ENCODE results near the gene IQCM. TPM values are rescaled to one million over a fixed set of nuclear protein-coding genes. Genes with fewer than 3 reads are reported as not detected.
"Not testable (repeated sequence)": the region's sequence is repeated elsewhere in the genome, so short reads cannot be mapped to it uniquely, and the experiment has no call there.

IQCM gene
- total RNA-seq, 1 donor from 2014 or later = not detected

GRCh38 chr4:149489321-149489720 is 326.3 kb downstream of the IQCM start:
- Mint-ChIP-seq H3K27me3 (ENCODE audit: low read depth) (no peaks in the 10 kb centered on the region), H3K27ac (ENCODE audit: unreplicated experiment) (no peak overlapping the region), H3K9me3 (no peaks in the 10 kb centered on the region), H3K4me3 (no peak overlapping the region), H3K36me3 (ENCODE audit: low read depth) (no peaks in the 10 kb centered on the region), H3K4me1 (no peaks in the 10 kb centered on the region)
- no peak for DNase-seq (ENCODE audit: low read depth, low spot score)
- TF ChIP-seq CTCF (conservative IDR thresholded peaks at IDR 0.05) = no peak

- Mint-ChIP-seq H3K9me3 (no peaks in the 10 kb centered on the region), H3K4me3 (no peak overlapping the region), H3K27me3 (ENCODE audit: low read depth) (no peaks in the 10 kb centered on the region), H3K27ac (ENCODE audit: unreplicated experiment) (no peak overlapping the region), H3K36me3 (ENCODE audit: low read depth) (no peaks in the 10 kb centered on the region), H3K4me1 (no peaks in the 10 kb centered on the region)
- DNase-seq (ENCODE audit: low read depth, low spot score) = no peak
- TF ChIP-seq CTCF (conservative IDR thresholded peaks at IDR 0.05) = no peak
Measured at GRCh38 chr4:149486861-149487260, 328.8 kb downstream of the IQCM start.

- not testable (repeated sequence) for H3K36me3 Mint-ChIP-seq (ENCODE audit: low read depth); DNase-seq (ENCODE audit: low read depth, low spot score); H3K4me3 Mint-ChIP-seq; H3K4me1 Mint-ChIP-seq; H3K9me3 Mint-ChIP-seq; H3K27me3 Mint-ChIP-seq (ENCODE audit: low read depth); H3K27ac Mint-ChIP-seq (ENCODE audit: unreplicated experiment)
Measured at GRCh38 chr4:149468669-149469068, 347.0 kb downstream of the IQCM start.

GRCh38 chr4:149466446-149466845 is 349.2 kb downstream of the IQCM start:
- TF ChIP-seq CTCF (conservative IDR thresholded peaks at IDR 0.05) = no peak
- no peaks in the 10 kb centered on the region for H3K4me1 Mint-ChIP-seq
- H3K36me3 Mint-ChIP-seq (ENCODE audit: low read depth) = peaks cover 2% of the 10 kb centered on the region
- H3K27me3 Mint-ChIP-seq (ENCODE audit: low read depth) = peaks cover 4% of the 10 kb centered on the region
- no peak overlapping the region for H3K4me3 Mint-ChIP-seq
- H3K27ac Mint-ChIP-seq (ENCODE audit: unreplicated experiment) = no peak overlapping the region
- peaks cover 4% of the 10 kb centered on the region for H3K9me3 Mint-ChIP-seq
- no peak for DNase-seq (ENCODE audit: low read depth, low spot score)

GRCh38 chr4:149465955-149466354 is 349.7 kb downstream of the IQCM start:
- H3K9me3 Mint-ChIP-seq = peaks cover 4% of the 10 kb centered on the region
- H3K36me3 Mint-ChIP-seq (ENCODE audit: low read depth) = peaks cover 2% of the 10 kb centered on the region
- peaks cover under 1% of the 10 kb centered on the region for H3K27me3 Mint-ChIP-seq (ENCODE audit: low read depth)
- H3K27ac Mint-ChIP-seq (ENCODE audit: unreplicated experiment) = no peak overlapping the region
- no peak for TF ChIP-seq CTCF (conservative IDR thresholded peaks at IDR 0.05)
- no peak overlapping the region for H3K4me3 Mint-ChIP-seq
- no peaks in the 10 kb centered on the region for H3K4me1 Mint-ChIP-seq
- DNase-seq (ENCODE audit: low read depth, low spot score) = no peak

GRCh38 chr4:149443537-149443936 is 372.1 kb downstream of the IQCM start:
- Mint-ChIP-seq H3K36me3 (ENCODE audit: low read depth) (no peaks in the 10 kb centered on the region), H3K9me3 (no peaks in the 10 kb centered on the region), H3K27me3 (ENCODE audit: low read depth) (no peaks in the 10 kb centered on the region), H3K4me3 (no peak overlapping the region), H3K4me1 (no peaks in the 10 kb centered on the region), H3K27ac (ENCODE audit: unreplicated experiment) (no peak overlapping the region)
- DNase-seq (ENCODE audit: low read depth, low spot score) = no peak
- TF ChIP-seq CTCF (conservative IDR thresholded peaks at IDR 0.05) = no peak
